GM20000 (cell line): Measurements from ENCODE around the gene SPRY4.
"Not testable (repeated sequence)": the region's sequence is repeated elsewhere in the genome, so short reads cannot be mapped to it uniquely, and the experiment has no call there.

Source experiments
- DNase-seq: peaks from one replicate; pipeline ENCODE4 v3.0.0; 2012; ENCODE audit warnings: low spot score
- CTCF ChIP-seq: IDR thresholded peaks from 2 replicates; pipeline ENCODE4 v1.5.1; 2012; ENCODE audit warnings: mild to moderate bottlenecking, control low read depth; ENCODE audit errors: extremely low read depth, missing control alignments

SPRY4 gene

GRCh38 chr5:142306077-142306502 lies 18.7 kb downstream of the SPRY4 start:
- DNase-seq, result no peak
- TF ChIP-seq CTCF, result no peak

GRCh38 chr5:142305211-142305610 lies 19.6 kb downstream of the SPRY4 start:
- no peak for DNase-seq
- no peak for TF ChIP-seq CTCF

GRCh38 chr5:142304013-142304701 lies 20.7 kb downstream of the SPRY4 start:
- TF ChIP-seq CTCF, result no peak
- no peak for DNase-seq

GRCh38 chr5:142303565-142303964 lies 21.3 kb downstream of the SPRY4 start:
- DNase-seq, result no peak
- no peak for TF ChIP-seq CTCF

- TF ChIP-seq CTCF, result no peak
- no peak for DNase-seq
These were observed 23.3 kb downstream of the SPRY4 start for GRCh38 chr5:142301540-142301939.

- TF ChIP-seq CTCF, result no peak
- DNase-seq, result no peak
These were observed 24.1 kb downstream of the SPRY4 start for GRCh38 chr5:142300677-142301076.

GRCh38 chr5:142298789-142299188 lies 26.0 kb downstream of the SPRY4 start:
- no peak for DNase-seq
- TF ChIP-seq CTCF, result no peak

- not testable (repeated sequence) for DNase-seq
These were observed 27.0 kb downstream of the SPRY4 start for GRCh38 chr5:142297786-142298185.
